Naive thymus-derived CD8-positive, alpha-beta T cell (primary cell): Measurements from ENCODE around the gene CRAMP1. TPM values are rescaled to one million over a fixed set of nuclear protein-coding genes. Genes with fewer than 3 reads are reported as not detected.
"Not testable (repeated sequence)": the region's sequence is repeated elsewhere in the genome, so short reads cannot be mapped to it uniquely, and the experiment has no call there.

Source experiments
- ATAC-seq, 2 donors: fragments of 150-1000 bp; cut with Tn5 transposase in 1 of 2; sonication (Bioruptor Pico), chemical (Tn5 transposase) in 1 of 2; 1 replicate in 1 of 2; 2 replicates in 1 of 2; pipeline ENCODE4 v1.10.0; 2021; ENCODE audit warnings: mild to moderate bottlenecking in 2 of 2, moderate library complexity in 2 of 2
- POLR2A ChIA-PET: fragments of 350-600 bp; sonication (Branson Sonifier 250); formaldehyde crosslinking; loops from one replicate; lab custom pipeline; 2021; ENCODE audit warnings: antibody characterized with exemption; lab: Charles Lee
- DNase-seq, 10 donors: peaks; one replicate each; pipeline versions ENCODE4 v3.0.0 to v3.0.0-alpha.2; 2020 to 2022
- H3K27ac Mint-ChIP-seq, 10 donors: one replicate each; pipeline ENCODE4 v1.8.0; 2020 to 2022; ENCODE audit warnings: mild to moderate bottlenecking in 10 of 10, mixed read lengths in 10 of 10, moderate library complexity in 4 of 10, inconsistent platforms in 1 of 10
- H3K27me3 Mint-ChIP-seq, 5 donors: one replicate each; pipeline ENCODE4 v1.8.0; 2021 to 2022; ENCODE audit warnings: mixed read lengths in 5 of 5
- H3K36me3 Mint-ChIP-seq, 3 donors: one replicate each; pipeline ENCODE4 v1.8.0; 2020 to 2022; ENCODE audit warnings: mixed read lengths in 3 of 3, mild to moderate bottlenecking in 2 of 3, inconsistent platforms in 1 of 3
- H3K4me1 Mint-ChIP-seq, 4 donors: one replicate each; pipeline ENCODE4 v1.8.0; 2021 to 2022; ENCODE audit warnings: mixed read lengths in 4 of 4
- H3K4me3 Mint-ChIP-seq, 10 donors: one replicate each; pipeline ENCODE4 v1.8.0; 2020 to 2022; ENCODE audit warnings: mild to moderate bottlenecking in 10 of 10, mixed read lengths in 10 of 10, moderate library complexity in 6 of 10, inconsistent platforms in 1 of 10
- H3K9me3 Mint-ChIP-seq, 9 donors: one replicate each; pipeline ENCODE4 v1.8.0; 2020 to 2022; ENCODE audit warnings: mixed read lengths in 9 of 9, mild to moderate bottlenecking in 3 of 9, inconsistent platforms in 1 of 9, moderate library complexity in 1 of 9
- polyA plus RNA-seq, 3 donors: library from polyadenylated mRNA; unstranded; fragments of 300-500 nt; fragmentation: Illumina TruSeq; gene quantifications; one replicate each; pipeline ENCODE4 v1.2.3, GENCODE V29; 2021
- total RNA-seq, 8 experiments: library from RNA in 2 of 8; stranded (reverse) in 2 of 8; gene quantifications; one replicate each; pipeline ENCODE4 v1.2.3 and lab custom pipeline; 2021 to 2026

The CRAMP1 gene
- total and polyA plus RNA-seq, 5 experiments from 2014 or later, result 1.3 to 25.4 (median 3.1) TPM

DNA sequence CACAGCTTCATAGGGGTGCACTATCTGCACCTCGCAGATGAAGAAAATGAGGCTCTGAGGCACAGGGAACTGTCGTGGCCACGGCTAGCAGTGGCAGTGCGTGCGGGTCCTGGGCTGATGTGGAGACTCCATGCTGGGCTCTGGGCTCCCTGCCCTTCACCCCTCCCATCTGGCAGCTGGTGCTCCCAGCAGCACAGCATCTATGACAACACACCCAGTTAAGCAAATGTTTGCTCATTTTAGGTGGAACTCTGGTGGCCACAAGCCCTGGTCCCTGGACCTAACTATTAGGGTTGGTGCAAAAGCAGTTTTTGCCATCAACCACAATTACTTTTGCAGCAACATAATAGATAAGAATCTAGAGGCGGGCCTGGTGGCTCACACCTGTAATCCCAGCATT lies 31.2 kb upstream of the CRAMP1 start:
- ATAC-seq (no peak), DNase-seq (no peak)
- no peaks in the 10 kb centered on the region for H3K27me3 Mint-ChIP-seq
- H3K27ac Mint-ChIP-seq, result no peak overlapping the region
- H3K4me1 Mint-ChIP-seq, result peaks cover 0 to 5% (median 0%) of the 10 kb centered on the region in 4 donors
- H3K36me3 Mint-ChIP-seq, result peaks cover 0 to 3% (median 0%) of the 10 kb centered on the region in 3 donors
- H3K4me3 Mint-ChIP-seq, result no peak overlapping the region
- POLR2A ChIA-PET, result no interaction called here
- H3K9me3 Mint-ChIP-seq, result no peaks in the 10 kb centered on the region

DNA sequence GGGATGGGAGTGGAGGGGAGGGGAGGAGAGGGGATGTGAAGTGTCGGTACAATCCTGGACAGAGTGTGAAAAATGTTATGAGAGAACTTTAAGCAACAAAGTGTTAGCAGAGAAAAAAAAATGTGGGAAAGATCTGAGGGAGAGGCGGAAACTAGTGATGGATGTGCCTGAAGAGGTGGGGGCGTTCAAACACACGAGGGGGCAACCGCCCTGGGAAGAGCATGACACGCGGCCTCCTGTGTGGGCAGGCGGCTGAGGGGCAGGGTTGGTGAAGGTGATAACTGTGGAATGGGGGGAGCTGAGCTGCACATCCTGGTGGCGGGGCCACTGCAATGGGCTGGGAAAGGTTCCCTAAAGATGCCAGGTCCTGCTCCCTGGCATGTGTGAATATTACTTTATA lies 30.4 kb upstream of the CRAMP1 start:
- POLR2A ChIA-PET, result no interaction called here

DNA sequence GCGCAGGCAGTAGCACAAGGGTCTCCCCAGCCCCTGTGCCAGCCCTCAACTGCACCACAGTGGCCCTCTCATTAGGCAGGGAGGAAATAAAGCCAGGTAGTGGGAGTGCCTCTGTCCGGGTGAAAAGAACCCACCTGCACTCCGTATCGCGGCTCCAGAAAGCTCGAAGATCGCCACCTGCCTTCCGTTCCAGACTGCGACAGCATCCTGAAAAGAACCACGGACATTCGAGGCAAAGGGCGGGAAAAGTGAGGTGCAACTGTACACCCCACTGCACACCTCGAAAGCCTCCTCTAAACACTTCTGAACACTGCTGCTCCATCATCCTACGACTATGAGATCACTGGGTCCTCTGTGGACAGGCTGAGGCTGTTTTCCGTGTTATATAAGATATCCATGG lies 29.0 kb upstream of the CRAMP1 start:
- Mint-ChIP-seq H3K9me3 (no peaks in the 10 kb centered on the region), H3K4me3 (no peak overlapping the region), H3K27me3 (no peaks in the 10 kb centered on the region), H3K4me1 (peaks cover 0 to 5% (median 0%) of the 10 kb centered on the region in 4 donors), H3K36me3 (no peaks in the 10 kb centered on the region), H3K27ac (no peak overlapping the region)
- POLR2A ChIA-PET, result no interaction called here
- no peak for DNase-seq
- ATAC-seq, result no peak

More for the DNA sequence above, 30.4 kb upstream of the CRAMP1 start:
- no peaks in the 10 kb centered on the region for H3K9me3 Mint-ChIP-seq
- DNase-seq (no peak), ATAC-seq (no peak)
- H3K36me3 Mint-ChIP-seq, result peaks cover 0 to 3% (median 0%) of the 10 kb centered on the region in 3 donors
- H3K27ac Mint-ChIP-seq, result peak overlapping the region in 1 of 10 donors; percentile 58
- no peak overlapping the region for H3K4me3 Mint-ChIP-seq
- no peaks in the 10 kb centered on the region for H3K27me3 Mint-ChIP-seq
- peaks cover 0 to 5% (median 0%) of the 10 kb centered on the region in 4 donors for H3K4me1 Mint-ChIP-seq

DNA sequence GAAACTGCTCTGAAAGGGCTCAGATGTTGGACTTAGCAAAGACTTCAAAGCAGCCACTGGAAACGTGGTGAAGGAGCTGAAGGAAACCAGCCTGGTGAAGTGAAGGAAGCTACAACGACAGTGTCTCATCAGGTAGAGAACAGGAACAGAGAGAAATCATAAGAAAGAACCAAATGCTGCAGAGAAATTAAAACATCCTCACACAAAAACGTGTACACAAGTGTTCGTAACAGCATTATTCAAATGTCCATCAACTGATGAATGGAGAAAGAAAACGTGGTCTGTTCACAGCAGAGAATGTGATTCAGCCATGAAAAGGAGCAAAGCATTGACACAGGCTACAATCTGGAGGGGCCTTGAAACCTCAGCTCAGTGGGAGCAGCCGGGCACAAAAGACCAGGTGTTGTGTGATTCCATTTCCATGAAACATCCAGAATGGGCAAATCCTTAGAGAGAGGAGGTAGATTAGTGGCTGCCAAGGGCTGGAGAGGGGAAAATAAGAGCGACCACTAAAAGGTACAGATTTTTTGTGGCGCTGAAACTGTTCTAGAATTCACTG lies 27.2 kb upstream of the CRAMP1 start:
- H3K36me3 Mint-ChIP-seq, result no peaks in the 10 kb centered on the region
- no peak overlapping the region for H3K4me3 Mint-ChIP-seq
- H3K4me1 Mint-ChIP-seq, result peaks cover 0 to 7% (median 0%) of the 10 kb centered on the region in 4 donors
- DNase-seq, result no peak
- POLR2A ChIA-PET, result interaction anchor here (1.2 kb wide), 1 partner anchor 83 kb away, joined by 9 read pairs; no protein-coding TSS in a partner anchor
- H3K27me3 Mint-ChIP-seq, result no peaks in the 10 kb centered on the region
- no peaks in the 10 kb centered on the region for H3K9me3 Mint-ChIP-seq
- no peak for ATAC-seq
- no peak overlapping the region for H3K27ac Mint-ChIP-seq

DNA sequence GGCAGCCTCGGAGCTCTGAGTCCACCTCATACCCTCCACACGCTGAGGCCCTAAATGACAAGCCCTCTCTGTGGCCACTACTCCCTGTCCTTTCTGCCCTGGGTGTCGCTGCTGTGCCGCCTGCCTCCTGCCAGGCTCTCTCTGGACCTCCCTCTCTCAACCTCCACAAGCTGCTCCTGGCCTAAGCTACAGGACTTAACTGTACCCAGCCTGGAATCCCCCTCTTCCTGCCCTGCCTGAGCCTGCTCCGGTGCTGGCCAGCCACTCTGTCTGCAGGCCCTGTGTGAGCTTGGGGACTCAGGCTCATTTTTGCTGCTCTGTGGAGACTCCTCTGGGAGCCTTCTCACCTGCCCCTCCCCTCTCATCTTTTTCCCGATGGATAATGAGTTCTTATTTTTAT lies 21.8 kb upstream of the CRAMP1 start:
- Mint-ChIP-seq H3K4me1 (peaks cover 0 to 2% (median 0%) of the 10 kb centered on the region in 4 donors), H3K4me3 (no peak overlapping the region), H3K36me3 (peaks cover 0 to 2% (median 0%) of the 10 kb centered on the region in 3 donors), H3K27me3 (no peaks in the 10 kb centered on the region), H3K27ac (peak overlapping the region in 4 of 10 donors; percentile 28 to 74 (median 52)), H3K9me3 (no peaks in the 10 kb centered on the region)
- POLR2A ChIA-PET, result interaction anchor here (0.7 kb wide), 1 partner anchor 29 kb away, joined by 5 read pairs; no protein-coding TSS in a partner anchor
- DNase-seq, result no peak
- ATAC-seq, result no peak

GRCh38 chr16:1590930-1591705 lies 21.0 kb upstream of the CRAMP1 start:
- no peaks in the 10 kb centered on the region for H3K27me3 Mint-ChIP-seq

DNA sequence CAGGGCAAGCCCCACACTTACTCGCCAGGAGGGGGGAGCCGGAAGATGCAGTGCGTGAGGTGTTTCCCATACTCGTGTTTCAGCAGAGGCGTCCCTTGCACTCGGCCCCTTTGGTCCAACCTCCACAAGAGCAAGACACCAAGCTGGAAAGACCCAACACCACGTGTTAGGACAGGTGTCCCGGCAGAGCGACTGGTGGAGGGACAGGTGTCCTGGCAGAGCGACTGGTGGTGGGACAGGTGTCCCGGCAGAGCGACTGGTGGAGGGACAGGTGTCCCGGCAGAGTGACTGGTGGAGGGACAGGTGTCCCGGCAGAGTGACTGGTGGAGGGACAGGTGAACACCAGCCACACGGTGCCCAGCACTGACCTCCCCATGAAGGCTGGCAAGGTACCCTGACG lies 19.7 kb upstream of the CRAMP1 start:
- Mint-ChIP-seq H3K27ac (no peak overlapping the region), H3K4me3 (no peak overlapping the region), H3K9me3 (no peaks in the 10 kb centered on the region), H3K36me3 (peaks cover 0 to 2% (median 0%) of the 10 kb centered on the region in 3 donors), H3K4me1 (peaks cover 0 to 4% (median 0%) of the 10 kb centered on the region in 4 donors), H3K27me3 (no peaks in the 10 kb centered on the region)
- POLR2A ChIA-PET, result no interaction called here
- no peak for DNase-seq
- no peak for ATAC-seq

More at GRCh38 chr16:1590930-1591705, 21.0 kb upstream of the CRAMP1 start:
- no peaks in the 10 kb centered on the region for H3K9me3 Mint-ChIP-seq
- H3K4me1 Mint-ChIP-seq, result peaks cover 0 to 2% (median 0%) of the 10 kb centered on the region in 4 donors
- H3K27ac Mint-ChIP-seq, result peak overlapping the region in 2 of 10 donors; percentile 28 to 63
- DNase-seq (no peak), ATAC-seq (no peak)
- no peak overlapping the region for H3K4me3 Mint-ChIP-seq
- POLR2A ChIA-PET, result no interaction called here
- peaks cover 0 to 2% (median 0%) of the 10 kb centered on the region in 3 donors for H3K36me3 Mint-ChIP-seq

DNA sequence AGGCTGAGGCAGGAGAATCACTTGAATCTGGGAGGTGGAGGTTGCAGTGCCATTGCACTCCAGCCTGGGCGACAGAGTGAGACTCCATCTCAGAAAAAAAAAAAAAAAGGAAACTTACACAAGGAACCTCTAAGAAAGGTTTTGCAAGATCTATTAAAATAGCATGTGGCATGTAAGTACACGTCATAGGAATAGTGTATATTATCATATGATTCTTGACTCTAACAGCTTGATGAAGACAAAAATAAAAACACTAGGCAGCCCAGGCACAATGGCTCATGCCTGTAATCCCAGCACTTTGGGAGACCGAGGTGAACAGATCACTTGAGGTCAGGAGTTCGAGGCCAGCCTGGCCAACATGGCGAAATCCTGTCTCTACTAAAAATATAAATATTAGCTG lies 16.6 kb upstream of the CRAMP1 start:
- DNase-seq, H3K27me3 Mint-ChIP-seq, H3K4me1 Mint-ChIP-seq, ATAC-seq, H3K9me3 Mint-ChIP-seq, H3K36me3 Mint-ChIP-seq, H3K27ac Mint-ChIP-seq, H3K4me3 Mint-ChIP-seq: not testable (repeated sequence)
- POLR2A ChIA-PET, result interaction anchor here (0.7 kb wide), 1 partner anchor 26 kb away, joined by 3 read pairs; no protein-coding TSS in a partner anchor

DNA sequence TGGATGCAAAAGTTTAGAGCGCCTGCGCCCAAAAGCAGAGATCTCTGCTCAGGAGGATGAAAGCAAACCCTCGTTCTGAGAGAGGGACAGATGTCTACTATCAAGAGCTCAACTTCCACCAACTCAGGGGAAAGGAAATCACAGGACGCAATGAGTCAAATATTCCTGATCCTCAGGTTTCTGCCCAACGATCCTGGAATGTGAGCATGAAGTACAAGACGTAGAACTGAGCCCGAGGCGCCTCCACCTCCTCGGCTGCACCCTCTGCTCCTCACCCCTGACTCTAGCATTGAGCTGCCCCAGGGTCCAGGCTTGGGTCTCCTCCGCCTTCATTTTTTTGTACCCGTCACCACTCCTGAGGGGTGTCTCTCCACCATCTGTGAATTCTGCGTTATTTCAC lies 15.6 kb upstream of the CRAMP1 start:
- no peak overlapping the region for H3K4me3 Mint-ChIP-seq
- POLR2A ChIA-PET, result no interaction called here
- DNase-seq (no peak), ATAC-seq (no peak)
- H3K4me1 Mint-ChIP-seq, result peaks cover 0 to 2% (median 0%) of the 10 kb centered on the region in 4 donors
- peaks cover 0 to 3% (median 0%) of the 10 kb centered on the region in 3 donors for H3K36me3 Mint-ChIP-seq
- no peaks in the 10 kb centered on the region for H3K27me3 Mint-ChIP-seq
- H3K27ac Mint-ChIP-seq, result no peak overlapping the region
- H3K9me3 Mint-ChIP-seq, result no peaks in the 10 kb centered on the region

DNA sequence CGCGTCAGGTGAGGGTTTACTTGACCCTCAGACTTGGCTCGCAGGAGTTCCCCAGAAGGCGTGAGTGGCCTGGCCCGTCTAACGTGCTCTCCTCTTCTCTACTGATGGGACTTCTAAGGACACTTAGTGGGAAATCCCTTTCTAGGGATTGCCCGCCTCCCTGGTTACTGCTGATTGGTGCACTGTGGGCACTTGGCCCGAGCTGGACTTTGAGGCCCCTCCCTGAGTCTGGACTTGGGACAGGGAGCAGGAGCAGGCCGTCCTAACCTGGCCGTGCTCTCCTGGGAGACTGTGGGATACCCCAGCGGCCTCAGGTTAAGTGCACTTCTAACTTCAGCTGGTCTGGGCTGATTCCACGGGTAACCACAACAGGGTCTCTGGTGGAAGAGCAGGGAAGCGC lies 15.0 kb upstream of the CRAMP1 start:
- ATAC-seq, result no peak

DNA sequence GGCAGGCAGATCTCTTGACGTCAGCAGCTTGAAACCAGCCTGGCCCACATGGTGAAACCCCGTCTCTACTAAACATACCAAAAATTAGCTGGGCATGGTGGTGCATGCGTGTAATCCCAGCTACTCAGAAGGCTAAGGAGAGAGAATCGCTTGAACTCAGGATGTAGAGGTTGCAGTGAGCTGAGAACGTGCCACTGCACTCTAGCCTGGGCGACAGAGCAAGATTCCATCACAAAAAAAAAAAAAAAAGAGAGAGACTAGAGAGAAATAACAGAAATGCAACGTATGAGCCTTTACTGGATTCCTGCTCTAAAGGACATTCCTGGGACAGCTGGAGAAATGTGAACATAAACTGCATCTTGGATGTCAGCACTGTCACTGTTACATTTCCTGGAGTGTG lies 11.1 kb upstream of the CRAMP1 start:
- peaks cover 0 to 2% (median 0%) of the 10 kb centered on the region in 4 donors for H3K4me1 Mint-ChIP-seq
- DNase-seq (no peak), ATAC-seq (no peak)
- no peak overlapping the region for H3K4me3 Mint-ChIP-seq
- H3K36me3 Mint-ChIP-seq, result peaks cover 0 to 2% (median 1%) of the 10 kb centered on the region in 3 donors
- no peak overlapping the region for H3K27ac Mint-ChIP-seq
- no peaks in the 10 kb centered on the region for H3K27me3 Mint-ChIP-seq
- H3K9me3 Mint-ChIP-seq, result no peaks in the 10 kb centered on the region
- POLR2A ChIA-PET, result interaction anchor here (0.6 to 0.9 kb wide), 4 partner anchors 12 to 169 kb away, joined by 3 to 4 read pairs (median 3); no protein-coding TSS in a partner anchor

More for the DNA sequence above, 15.0 kb upstream of the CRAMP1 start:
- Mint-ChIP-seq H3K27ac (no peak overlapping the region), H3K4me1 (peaks cover 0 to 2% (median 0%) of the 10 kb centered on the region in 4 donors), H3K9me3 (no peaks in the 10 kb centered on the region), H3K4me3 (no peak overlapping the region), H3K36me3 (peaks cover 0 to 3% (median 0%) of the 10 kb centered on the region in 3 donors), H3K27me3 (no peaks in the 10 kb centered on the region)
- DNase-seq, result no peak
- POLR2A ChIA-PET, result interaction anchor here (0.6 kb wide), 1 partner anchor 1258 kb away, joined by 4 read pairs; no protein-coding TSS in a partner anchor

DNA sequence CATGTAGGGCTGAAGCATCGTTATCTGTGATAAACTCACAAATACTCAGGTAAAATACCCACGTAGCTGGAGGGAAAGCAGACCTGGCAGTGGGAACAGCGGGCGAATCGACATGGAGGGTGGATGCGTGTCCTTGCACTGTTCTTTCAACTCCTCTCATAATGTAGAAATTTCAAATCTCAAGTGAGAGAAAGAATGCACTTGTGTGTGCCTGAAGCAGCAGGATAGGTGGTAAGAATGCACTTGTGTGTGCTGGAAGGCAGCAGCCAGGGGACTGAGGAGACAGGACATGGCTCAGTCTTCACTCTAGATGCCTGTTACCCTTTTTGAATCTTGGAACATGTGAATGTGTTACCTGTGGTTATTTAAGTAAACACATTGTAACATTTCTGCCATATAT lies 10.7 kb upstream of the CRAMP1 start:
- DNase-seq, result no peak
- no peaks in the 10 kb centered on the region for H3K9me3 Mint-ChIP-seq

GRCh38 chr16:1602285-1602684 lies 9.9 kb upstream of the CRAMP1 start:
- H3K9me3 Mint-ChIP-seq, result no peaks in the 10 kb centered on the region
- POLR2A ChIA-PET, result interaction anchor here (1.0 kb wide), 1 partner anchor 9 kb away, joined by 4 read pairs; the partner anchor contains the start of gene IFT140
- H3K4me1 Mint-ChIP-seq, result peaks cover 0 to 2% (median 0%) of the 10 kb centered on the region in 4 donors
- no peak overlapping the region for H3K4me3 Mint-ChIP-seq
- no peak for DNase-seq
- no peaks in the 10 kb centered on the region for H3K27me3 Mint-ChIP-seq
- ATAC-seq, result no peak
- H3K27ac Mint-ChIP-seq, result no peak overlapping the region
- H3K36me3 Mint-ChIP-seq, result peaks cover 0 to 2% (median 1%) of the 10 kb centered on the region in 3 donors

More for the DNA sequence above, 10.7 kb upstream of the CRAMP1 start:
- Mint-ChIP-seq H3K4me1 (peaks cover 0 to 2% (median 0%) of the 10 kb centered on the region in 4 donors), H3K4me3 (no peak overlapping the region), H3K27ac (peak overlapping the region in 1 of 10 donors; percentile 47), H3K27me3 (no peaks in the 10 kb centered on the region), H3K36me3 (peaks cover 0 to 2% (median 1%) of the 10 kb centered on the region in 3 donors)
- POLR2A ChIA-PET, result interaction anchor here (0.7 to 0.9 kb wide), 2 partner anchors 12 to 169 kb away, joined by 3 read pairs; no protein-coding TSS in a partner anchor
- no peak for ATAC-seq
